Panc1 (cell line): Measurements from ENCODE around the gene BLOC1S3.

ENCODE experiments used
- CTCF ChIP-seq: fragments of 450-650 bp; IDR thresholded peaks from 2 replicates; pipeline ENCODE4 v1.5.1; 2017; ENCODE audit warnings: mild to moderate bottlenecking
- POLR2AphosphoS5 ChIP-seq: IDR thresholded peaks from 2 replicates; pipeline ENCODE4 v1.6.1; 2012; ENCODE audit warnings: mild to moderate bottlenecking, low read depth, low read length, moderate library complexity
- SIN3A ChIP-seq: IDR thresholded peaks from 2 replicates; pipeline ENCODE4 v1.6.1; 2012; ENCODE audit warnings: low read depth, mild to moderate bottlenecking, low read length, moderate library complexity, borderline replicate concordance; ENCODE audit not compliant: insufficient read depth
- TCF7L2 ChIP-seq: IDR thresholded peaks from 2 replicates; pipeline ENCODE4 v1.6.1; 2011; ENCODE audit warnings: mild to moderate bottlenecking, low read depth, low read length, inconsistent platforms

DNA sequence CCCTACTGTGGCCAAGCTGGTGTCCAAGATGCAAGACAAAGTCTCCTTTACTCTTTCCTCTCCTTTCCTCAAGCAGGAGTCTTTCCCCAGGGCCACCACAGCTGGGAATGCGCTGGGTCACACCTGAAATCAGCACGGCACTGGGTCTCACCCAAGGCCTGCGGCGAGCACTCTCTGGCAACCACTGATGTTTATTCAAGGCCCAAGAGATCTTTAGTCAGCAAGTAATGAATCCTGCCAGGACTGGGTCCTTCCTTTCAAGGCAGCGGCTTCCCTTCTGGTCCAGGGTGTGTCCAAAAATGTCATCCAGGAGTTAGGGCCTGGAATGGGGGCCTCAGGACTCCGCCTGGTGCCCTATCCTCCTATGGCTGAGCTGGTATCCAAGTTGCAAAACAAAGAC is 24.1 kb downstream of the BLOC1S3 start:
- no peak for TF ChIP-seq SIN3A
- TF ChIP-seq CTCF, result no peak
- TF ChIP-seq TCF7L2, result no peak
- TF ChIP-seq POLR2AphosphoS5, result no peak
